GM21723 (cell line): ENCODE measurements around the gene RPS14.

Experiments
- ATAC-seq: cut with Tn5 transposase; IDR thresholded peaks from one replicate; pipeline ENCODE4 v1.9.1; 2021; ENCODE audit warnings: mild to moderate bottlenecking, moderate library complexity; ENCODE audit not compliant: unreplicated experiment

The RPS14 gene

GRCh38 chr5:150402229-150402773 lies 47.2 kb downstream of the RPS14 start:
- ATAC-seq, result no peak

- no peak for ATAC-seq
Measured at GRCh38 chr5:150401376-150402228, 47.9 kb downstream of the RPS14 start.

- ATAC-seq, result no peak
Measured at GRCh38 chr5:150401076-150401375, 48.5 kb downstream of the RPS14 start.

GRCh38 chr5:150400316-150401075 lies 49.0 kb downstream of the RPS14 start:
- ATAC-seq, result no peak

GRCh38 chr5:150399524-150400211 lies 49.9 kb downstream of the RPS14 start:
- ATAC-seq, result no peak

- ATAC-seq, result peak; percentile 80
Measured at GRCh38 chr5:150398722-150399523, 50.6 kb downstream of the RPS14 start.

GRCh38 chr5:150397782-150398721 lies 51.5 kb downstream of the RPS14 start:
- ATAC-seq, result peak; percentile 2

GRCh38 chr5:150397146-150397781 lies 52.3 kb downstream of the RPS14 start:
- no peak for ATAC-seq

GRCh38 chr5:150396267-150396666 lies 53.3 kb downstream of the RPS14 start:
- no peak for ATAC-seq

- ATAC-seq, result no peak
Measured at GRCh38 chr5:150395688-150395975, 53.9 kb downstream of the RPS14 start.

GRCh38 chr5:150394912-150395687 lies 54.4 kb downstream of the RPS14 start:
- no peak for ATAC-seq

GRCh38 chr5:150394131-150394530 lies 55.4 kb downstream of the RPS14 start:
- ATAC-seq, result no peak

- no peak for ATAC-seq
Measured at GRCh38 chr5:150393096-150393645, 56.4 kb downstream of the RPS14 start.

- no peak for ATAC-seq
Measured at GRCh38 chr5:150392680-150393079, 56.9 kb downstream of the RPS14 start.
